Mesodermal cell (in vitro differentiated cells): ENCODE data around the gene GALNS.

Experiments
- H3K27ac ChIP-seq: 2 replicates; pipeline ENCODE4 v1.7.0; 2013; ENCODE audit warnings: mild to moderate bottlenecking, low read depth, low read length, moderate library complexity; ENCODE audit not compliant: severe bottlenecking
- H3K36me3 ChIP-seq: 2 replicates; pipeline ENCODE4 v1.7.1; 2013; ENCODE audit warnings: mild to moderate bottlenecking, low read length, moderate library complexity; ENCODE audit not compliant: control insufficient read depth, insufficient read depth
- H3K4me1 ChIP-seq: one replicate; pipeline ENCODE4 v1.7.1; 2013; ENCODE audit warnings: mild to moderate bottlenecking, low read length; ENCODE audit not compliant: insufficient read depth, control insufficient read depth, poor library complexity, severe bottlenecking
- H3K4me3 ChIP-seq: 2 replicates; pipeline ENCODE4 v1.7.0; 2013; ENCODE audit warnings: low read length, control low read depth, mild to moderate bottlenecking; ENCODE audit not compliant: insufficient read depth, poor library complexity, severe bottlenecking; ENCODE audit errors: extremely low read depth
- H3K9me3 ChIP-seq: 2 replicates; pipeline ENCODE4 v1.7.1; 2013; ENCODE audit warnings: mild to moderate bottlenecking, low read length, moderate library complexity; ENCODE audit not compliant: control insufficient read depth
- WGBS, 2 experiments: methylation state at CpG; one replicate each; pipeline ENCODE4 v1.1.5; 2013; ENCODE audit warnings: missing lambda C conversion rate in 2 of 2; ENCODE audit not compliant: insufficient coverage in 2 of 2; 5-methylcytosine and 5-hydroxymethylcytosine counted together

GALNS gene

DNA sequence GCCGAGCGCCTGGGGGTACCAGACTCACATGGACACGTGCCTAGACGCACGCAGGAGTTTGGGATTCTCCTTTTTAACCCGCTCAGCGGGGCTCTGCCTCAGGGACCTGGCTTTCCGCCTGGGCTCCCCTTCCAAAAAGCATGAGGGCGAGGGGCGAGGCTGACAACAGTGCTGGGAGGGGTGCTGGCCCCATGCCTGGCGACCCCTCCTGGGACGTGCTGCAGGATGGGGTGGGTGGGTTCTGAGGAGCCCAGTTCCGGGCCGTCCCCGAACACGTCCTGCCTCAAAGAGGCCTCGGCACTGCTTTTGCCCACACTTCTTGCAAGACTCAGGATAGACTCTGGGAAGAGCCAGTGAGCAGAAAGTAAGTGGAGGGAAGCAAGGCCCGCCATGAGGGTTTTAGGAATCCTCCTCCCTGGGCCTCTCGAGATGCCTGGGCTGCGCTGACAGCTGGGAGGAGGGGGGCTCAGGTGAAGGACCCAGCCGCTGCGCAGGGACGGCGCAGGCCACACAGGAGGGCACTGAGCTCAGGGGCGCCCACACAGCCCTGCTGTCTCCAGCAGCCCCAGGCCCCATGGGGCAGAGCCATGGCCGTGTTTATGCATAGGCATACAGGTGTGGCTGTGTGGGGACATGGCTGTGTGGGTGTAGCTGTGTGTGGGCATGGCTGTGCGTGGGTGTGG, 25.1 kb upstream of the GALNS start:
- no peaks in the 10 kb centered on the region for H3K9me3 ChIP-seq
- no peaks in the 10 kb centered on the region for H3K4me1 ChIP-seq
- WGBS, 2 experiments = 96% methylated on average over 21 to 26 of the region's 27 CpGs
- H3K36me3 ChIP-seq = no peaks in the 10 kb centered on the region
- H3K4me3 ChIP-seq = no peak overlapping the region
- no peak overlapping the region for H3K27ac ChIP-seq

DNA sequence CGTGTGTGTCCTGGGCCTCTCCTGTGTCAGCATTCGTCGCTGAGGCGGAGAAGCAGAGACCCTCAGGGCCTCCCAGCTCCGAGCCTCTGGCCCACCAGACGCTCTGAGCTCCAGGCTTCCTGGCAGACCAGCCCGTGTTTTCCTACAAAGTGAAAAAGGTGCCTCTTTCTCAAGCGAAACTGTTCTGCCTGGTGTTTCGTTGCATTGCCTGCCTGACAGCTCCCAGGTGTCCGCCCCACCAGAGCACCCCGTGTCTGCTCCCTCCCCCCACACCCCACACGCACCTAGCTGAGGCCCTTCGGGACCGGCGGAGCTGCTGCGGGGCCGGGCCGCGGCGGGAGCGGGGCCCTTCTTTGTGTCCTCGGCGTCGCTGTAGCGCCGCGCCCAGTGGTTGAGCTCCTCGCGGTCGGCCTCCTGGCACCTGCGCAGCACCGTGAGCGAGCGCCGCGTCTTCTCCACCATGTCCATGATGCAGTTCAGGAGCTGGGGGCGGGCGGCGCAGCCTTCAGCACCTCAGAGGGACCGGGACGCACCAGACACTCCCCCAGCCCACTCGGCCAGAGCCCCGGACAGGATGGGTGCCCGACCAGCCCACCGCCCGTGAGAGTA, 24.4 kb upstream of the GALNS start:
- no peak overlapping the region for H3K4me3 ChIP-seq
- WGBS, 2 experiments = 92 to 94% methylated on average over 39 to 43 of the region's 46 CpGs

DNA sequence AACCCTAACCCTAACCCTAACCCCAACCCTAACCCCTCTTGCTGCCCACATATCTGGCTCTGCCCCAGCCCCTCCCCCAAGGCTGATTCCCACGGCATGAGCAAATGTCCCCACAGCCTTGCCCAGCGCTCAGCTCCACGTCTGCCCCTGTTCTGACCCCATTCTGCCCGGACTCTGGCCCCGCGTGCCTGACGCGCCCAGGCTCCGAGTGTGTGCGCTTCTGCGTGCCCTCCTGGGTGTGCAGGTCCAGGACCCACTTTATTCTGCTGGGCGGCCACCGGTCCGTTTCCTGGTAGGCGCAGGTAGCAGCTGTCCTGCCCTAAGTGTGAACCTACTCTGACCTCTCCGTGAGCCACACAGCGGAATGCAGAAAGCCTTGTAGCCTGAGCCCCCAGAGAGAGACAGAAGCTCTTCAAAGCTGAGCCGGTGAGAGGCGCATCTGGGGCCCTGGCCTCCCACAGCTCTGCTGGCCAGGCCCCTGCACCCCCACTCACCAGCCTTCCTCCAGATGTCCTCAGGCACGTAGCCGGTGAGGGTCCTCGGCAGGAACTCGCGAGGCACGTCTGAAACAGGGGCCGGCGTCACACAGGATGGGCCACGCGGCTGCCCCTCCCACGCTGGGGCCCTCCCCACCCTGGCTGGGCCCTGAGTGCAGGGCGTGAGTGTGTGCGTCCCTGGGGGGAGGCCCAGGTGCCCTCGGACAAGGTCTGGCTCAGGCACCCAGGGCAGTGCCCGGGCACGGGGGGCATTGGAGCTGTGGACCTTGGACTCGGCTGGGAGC, 23.7 kb upstream of the GALNS start:
- no peaks in the 10 kb centered on the region for H3K9me3 ChIP-seq
- no peaks in the 10 kb centered on the region for H3K4me1 ChIP-seq
- no peak overlapping the region for H3K27ac ChIP-seq
- H3K36me3 ChIP-seq = no peaks in the 10 kb centered on the region
- 86% methylated on average over 36 of the region's 36 CpGs for WGBS, 2 experiments
- no peak overlapping the region for H3K4me3 ChIP-seq

More for the DNA sequence above, 24.4 kb upstream of the GALNS start:
- H3K9me3 ChIP-seq = no peaks in the 10 kb centered on the region
- no peaks in the 10 kb centered on the region for H3K36me3 ChIP-seq
- no peaks in the 10 kb centered on the region for H3K4me1 ChIP-seq
- no peak overlapping the region for H3K27ac ChIP-seq

DNA sequence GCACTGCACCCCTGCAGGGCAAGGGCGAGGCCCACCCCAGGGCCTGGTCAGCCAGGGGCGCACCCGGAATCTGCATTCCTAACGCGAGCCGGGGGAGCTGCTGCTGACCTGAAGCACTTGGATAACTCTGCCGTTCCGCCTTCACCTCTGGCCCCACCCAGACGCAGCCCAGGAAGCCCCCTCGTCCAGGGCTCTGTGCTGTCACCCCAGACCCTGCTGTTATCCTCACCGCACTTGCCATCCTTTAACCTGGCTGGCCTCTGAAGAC, 23.0 kb upstream of the GALNS start:
- Histone ChIP-seq H3K4me1 (no peaks in the 10 kb centered on the region), H3K27ac (no peak overlapping the region), H3K4me3 (no peak overlapping the region), H3K36me3 (no peaks in the 10 kb centered on the region), H3K9me3 (no peaks in the 10 kb centered on the region)
- 87 to 92% methylated on average over 9 to 11 of the region's 11 CpGs for WGBS, 2 experiments

DNA sequence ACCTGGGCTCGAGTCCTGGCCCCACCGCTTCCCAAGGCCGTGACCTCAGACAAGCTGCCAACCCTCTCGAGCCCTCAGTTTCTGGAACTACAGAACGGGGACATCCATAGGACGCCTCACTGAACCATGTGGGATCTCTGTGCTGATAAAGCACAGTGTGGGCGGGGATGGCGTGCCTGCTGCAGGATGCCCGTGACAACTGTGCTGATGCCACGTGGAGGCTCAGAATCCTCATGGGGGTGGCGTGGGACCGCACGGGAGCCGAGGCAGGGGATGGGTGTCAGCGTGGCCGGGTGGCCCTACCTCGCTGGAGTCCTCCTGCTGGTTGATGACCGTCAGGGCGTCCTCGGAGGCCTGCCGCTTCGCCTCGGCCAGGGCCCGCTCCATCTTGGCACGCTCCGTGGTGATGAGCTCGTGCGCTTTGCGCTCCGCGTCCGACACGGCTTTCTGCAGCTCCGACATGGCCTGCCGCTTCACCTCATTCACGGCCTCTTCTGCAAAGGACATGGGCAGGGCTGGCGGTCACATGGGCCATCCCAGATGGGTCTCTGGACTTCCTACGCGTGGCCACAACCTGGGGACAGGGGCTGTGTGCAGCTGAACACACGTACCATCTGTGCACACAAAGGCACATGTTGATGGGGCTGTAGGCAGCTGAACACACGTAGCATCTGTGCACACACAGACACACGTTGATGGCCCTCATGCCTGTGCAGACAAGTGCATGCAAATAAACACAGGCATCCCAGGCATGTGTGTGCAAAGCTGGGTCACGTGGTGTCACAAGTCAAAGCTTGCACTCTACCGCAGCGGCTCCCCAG, 22.4 kb upstream of the GALNS start:
- H3K4me1 ChIP-seq = no peaks in the 10 kb centered on the region
- H3K9me3 ChIP-seq = no peaks in the 10 kb centered on the region
- H3K27ac ChIP-seq = no peak overlapping the region
- H3K4me3 ChIP-seq = no peak overlapping the region
- H3K36me3 ChIP-seq = no peaks in the 10 kb centered on the region
- WGBS, 2 experiments = 93% methylated on average over 40 to 45 of the region's 45 CpGs

DNA sequence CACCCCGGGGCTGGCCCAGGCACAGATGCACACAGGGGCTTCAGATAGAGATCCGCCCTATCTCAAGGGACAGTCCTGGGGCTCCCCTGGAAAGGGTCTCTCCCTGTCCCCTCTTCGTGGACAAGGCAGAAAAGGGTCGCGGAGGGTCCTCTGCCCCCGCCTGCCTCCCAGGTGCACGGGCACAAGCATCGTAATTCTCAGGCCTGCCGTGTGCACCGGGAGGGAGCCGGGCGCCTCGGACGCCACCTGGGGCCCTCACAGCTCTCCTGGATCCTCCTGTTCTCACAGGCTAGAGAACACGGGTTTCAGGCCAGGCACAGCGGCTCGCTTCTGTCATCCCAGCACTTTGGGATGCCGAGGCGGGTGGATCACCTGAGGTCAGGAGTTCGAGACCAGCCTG, 21.6 kb upstream of the GALNS start:
- H3K36me3 ChIP-seq = no peaks in the 10 kb centered on the region
- no peak overlapping the region for H3K4me3 ChIP-seq
- H3K9me3 ChIP-seq = no peaks in the 10 kb centered on the region
- 93% methylated on average over 14 to 18 of the region's 20 CpGs for WGBS, 2 experiments
- no peaks in the 10 kb centered on the region for H3K4me1 ChIP-seq
- H3K27ac ChIP-seq = no peak overlapping the region

DNA sequence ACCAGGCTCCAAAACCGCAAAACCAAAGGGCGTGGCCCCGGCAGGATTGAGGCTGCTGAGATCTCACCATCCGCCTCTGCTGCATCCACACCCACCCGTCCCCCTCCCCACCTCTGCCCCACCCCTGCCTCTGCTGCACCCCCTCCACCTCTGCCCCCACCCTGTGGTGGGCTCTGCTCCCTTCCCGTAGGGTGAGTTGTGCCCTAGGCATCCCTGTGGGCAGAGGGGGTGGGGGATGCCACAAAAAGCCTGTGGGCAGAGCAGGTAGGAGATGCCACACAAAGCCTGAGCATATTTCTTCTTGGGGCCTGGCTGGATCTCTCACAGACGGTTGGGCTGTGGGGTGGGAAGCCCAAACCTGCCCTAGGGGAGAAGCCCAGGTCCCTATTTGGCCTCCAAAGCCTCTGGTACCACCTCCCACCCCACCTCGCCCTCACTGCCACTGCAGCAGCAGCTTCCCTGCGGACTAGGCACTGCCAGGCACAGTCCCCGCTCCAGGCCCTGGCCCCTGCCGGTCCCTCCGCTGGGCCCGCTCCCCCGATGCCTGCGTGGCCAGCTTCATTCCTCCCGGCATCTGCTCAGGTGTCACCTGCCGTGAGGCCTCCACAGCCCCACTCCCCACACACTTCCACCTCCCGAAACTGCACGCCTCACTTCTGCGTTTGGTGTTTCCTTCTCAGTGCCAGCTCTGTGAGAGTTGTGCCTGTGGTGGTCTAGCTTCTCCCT, 21.0 kb upstream of the GALNS start:
- Histone ChIP-seq H3K9me3 (no peaks in the 10 kb centered on the region), H3K4me3 (no peak overlapping the region), H3K36me3 (no peaks in the 10 kb centered on the region), H3K27ac (no peak overlapping the region), H3K4me1 (no peaks in the 10 kb centered on the region)
- WGBS, 2 experiments = 85 to 87% methylated on average over 13 to 17 of the region's 20 CpGs

DNA sequence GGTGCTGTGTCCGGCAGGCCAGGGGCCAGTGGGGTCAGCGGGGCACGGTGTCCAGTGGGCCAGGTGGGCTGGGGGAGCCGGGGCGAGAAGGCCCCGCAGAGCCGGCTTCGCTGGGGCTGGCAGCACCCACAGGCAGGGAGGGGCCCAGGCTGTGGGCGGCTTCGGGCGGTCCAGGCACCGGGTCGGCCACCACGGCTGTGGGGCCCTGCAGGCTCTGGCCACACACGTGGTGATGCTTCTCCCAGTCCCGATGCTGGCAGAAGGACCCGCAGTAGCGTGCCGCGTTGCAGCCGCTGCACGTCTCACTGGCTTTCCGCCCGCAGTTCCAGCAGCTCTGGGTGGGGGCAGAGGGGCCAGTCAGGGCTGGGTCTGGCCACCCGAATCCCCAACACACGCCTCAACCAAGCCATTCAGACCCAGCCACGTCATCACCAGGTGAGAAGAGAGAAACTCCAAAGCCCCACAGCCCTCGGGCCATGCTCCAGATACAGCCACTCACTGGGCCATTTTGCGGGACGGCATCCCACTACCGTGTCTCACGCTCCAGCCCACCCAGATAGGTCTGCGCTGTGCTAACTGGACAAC, 20.3 kb upstream of the GALNS start:
- no peak overlapping the region for H3K27ac ChIP-seq
- no peaks in the 10 kb centered on the region for H3K4me1 ChIP-seq
- H3K4me3 ChIP-seq = no peak overlapping the region
- H3K36me3 ChIP-seq = no peaks in the 10 kb centered on the region
- H3K9me3 ChIP-seq = no peaks in the 10 kb centered on the region
- 93% methylated on average over 25 to 31 of the region's 33 CpGs for whole genome bisulfite sequencing, 2 experiments

DNA sequence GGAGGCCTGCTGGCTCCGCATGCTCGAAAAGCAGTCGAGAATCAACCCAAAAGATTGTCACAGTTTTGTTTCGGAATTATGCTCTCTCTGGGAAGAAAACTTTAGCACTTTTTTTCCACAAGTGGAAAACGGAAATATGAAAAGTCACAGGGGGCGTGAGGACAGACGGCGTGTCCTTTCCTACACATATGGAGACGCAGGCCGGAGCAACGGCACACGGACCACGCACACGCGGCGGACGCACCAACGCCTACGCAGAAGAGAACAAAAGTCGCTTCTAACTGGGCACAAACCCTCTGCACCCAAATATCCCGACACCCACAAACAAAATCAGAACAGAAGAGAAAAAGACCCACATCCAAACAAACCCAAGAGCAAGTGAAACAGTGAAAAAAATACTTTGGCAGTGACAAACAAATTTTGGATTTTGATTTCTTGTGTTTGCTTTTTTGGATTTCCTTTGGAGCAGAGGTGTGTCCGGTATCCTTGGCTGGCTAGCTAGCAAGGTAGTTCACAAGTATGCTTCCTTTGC, 19.0 kb upstream of the GALNS start:
- Histone ChIP-seq H3K4me3 (no peak overlapping the region), H3K4me1 (no peaks in the 10 kb centered on the region), H3K27ac (no peak overlapping the region), H3K9me3 (no peaks in the 10 kb centered on the region), H3K36me3 (no peaks in the 10 kb centered on the region)
- 90 to 95% methylated on average over 16 to 19 of the region's 22 CpGs for WGBS, 2 experiments
